Activated CD4-positive, alpha-beta T cell treated with anti-CD3 and anti-CD28 coated beads, Interleukin-2, amount 10 ng/mL, durations not matched to agents 7 days and 5 days (primary cell): ENCODE data around the gene NFS1. TPM values are rescaled to one million over a fixed set of nuclear protein-coding genes. Genes with fewer than 3 reads are reported as not detected.
"Not testable (repeated sequence)": the region's sequence is repeated elsewhere in the genome, so short reads cannot be mapped to it uniquely, and the experiment has no call there.

ENCODE experiments used
- CTCF ChIA-PET: fragments of 350-600 bp; sonication (Branson Sonifier 250); formaldehyde crosslinking; loops from one replicate; lab custom pipeline; 2021; ENCODE audit warnings: antibody characterized with exemption; lab: Charles Lee
- POLR2A ChIA-PET: fragments of 350-600 bp; sonication (Branson Sonifier 250); formaldehyde crosslinking; loops from one replicate; lab custom pipeline; 2021; ENCODE audit warnings: antibody characterized with exemption; lab: Charles Lee
- DNase-seq: peaks from one replicate; pipeline ENCODE4 v3.0.0-alpha.2; 2020
- H3K27ac Mint-ChIP-seq: one replicate; pipeline ENCODE4 v1.8.0; 2021; ENCODE audit warnings: mild to moderate bottlenecking, moderate library complexity, mixed read lengths
- H3K27me3 Mint-ChIP-seq: one replicate; pipeline ENCODE4 v1.8.0; 2021; ENCODE audit warnings: mixed read lengths
- H3K36me3 Mint-ChIP-seq: one replicate; pipeline ENCODE4 v1.8.0; 2021; ENCODE audit warnings: low read depth, mixed read lengths
- H3K4me1 Mint-ChIP-seq: one replicate; pipeline ENCODE4 v1.8.0; 2021; ENCODE audit warnings: mixed read lengths
- H3K4me3 Mint-ChIP-seq: one replicate; pipeline ENCODE4 v1.8.0; 2021; ENCODE audit warnings: mild to moderate bottlenecking, moderate library complexity, mixed read lengths
- H3K9me3 Mint-ChIP-seq: one replicate; pipeline ENCODE4 v1.8.0; 2021; ENCODE audit warnings: mixed read lengths
- total RNA-seq, 2 experiments: library from RNA; stranded (reverse); gene quantifications; one replicate each; pipeline ENCODE4 v1.2.3, GENCODE V29; 2021

Gene NFS1
- total RNA-seq, 2 experiments from 2014 or later = 33.2 to 36.6 TPM

DNA sequence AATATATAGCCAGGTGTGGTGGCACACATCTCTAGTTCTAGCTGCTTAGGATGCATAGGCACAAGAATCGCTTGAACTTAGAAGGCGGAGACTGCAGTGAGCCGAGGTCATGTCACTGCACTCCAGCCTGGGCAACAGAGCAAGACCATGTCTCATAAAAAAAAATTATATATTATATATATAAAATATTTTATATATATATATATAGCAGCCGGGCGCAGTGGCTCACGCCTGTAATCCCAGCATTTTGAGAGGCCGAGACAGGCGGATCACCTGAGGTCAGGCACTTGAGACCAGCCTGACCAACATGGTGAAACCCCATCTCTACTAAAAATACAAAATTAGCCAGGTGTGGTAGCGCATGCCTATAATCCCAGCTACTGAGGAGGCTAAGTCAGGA is 13.8 kb downstream of the NFS1 start:
- H3K4me3 Mint-ChIP-seq, POLR2A ChIA-PET, H3K27ac Mint-ChIP-seq, H3K9me3 Mint-ChIP-seq, H3K27me3 Mint-ChIP-seq, DNase-seq, H3K4me1 Mint-ChIP-seq: not testable (repeated sequence)
- CTCF ChIA-PET = interaction anchor here (1.2 to 1.6 kb wide), 3 partner anchors 14 to 21 kb away, joined by 3 to 4 read pairs (median 4); no protein-coding TSS in a partner anchor
- peaks cover 28% of the 10 kb centered on the region for H3K36me3 Mint-ChIP-seq

DNA sequence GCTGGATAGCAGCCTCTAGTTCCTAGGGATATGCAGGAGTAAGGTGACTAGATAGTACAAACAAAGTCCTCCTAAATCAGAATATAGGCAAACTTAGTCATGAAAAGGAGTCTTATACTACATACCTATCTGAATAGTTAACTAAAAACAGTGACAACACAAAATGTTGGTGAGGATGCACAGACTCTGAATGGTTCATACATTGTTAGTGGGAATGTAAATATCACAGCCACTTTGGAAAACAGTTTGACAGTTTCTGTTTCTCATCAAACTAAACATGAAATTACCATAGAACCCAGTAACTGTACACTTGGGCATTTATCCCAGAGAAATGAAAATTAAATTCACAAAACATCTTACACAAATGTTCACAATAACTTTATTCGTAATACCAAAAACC is 17.2 kb downstream of the NFS1 start:
- Mint-ChIP-seq H3K4me1 (peaks cover 4% of the 10 kb centered on the region), H3K36me3 (peaks cover 15% of the 10 kb centered on the region), H3K9me3 (no peaks in the 10 kb centered on the region), H3K4me3 (no peak overlapping the region), H3K27ac (no peak overlapping the region), H3K27me3 (no peaks in the 10 kb centered on the region)
- POLR2A ChIA-PET = no interaction called here
- CTCF ChIA-PET = no interaction called here
- DNase-seq = no peak

DNA sequence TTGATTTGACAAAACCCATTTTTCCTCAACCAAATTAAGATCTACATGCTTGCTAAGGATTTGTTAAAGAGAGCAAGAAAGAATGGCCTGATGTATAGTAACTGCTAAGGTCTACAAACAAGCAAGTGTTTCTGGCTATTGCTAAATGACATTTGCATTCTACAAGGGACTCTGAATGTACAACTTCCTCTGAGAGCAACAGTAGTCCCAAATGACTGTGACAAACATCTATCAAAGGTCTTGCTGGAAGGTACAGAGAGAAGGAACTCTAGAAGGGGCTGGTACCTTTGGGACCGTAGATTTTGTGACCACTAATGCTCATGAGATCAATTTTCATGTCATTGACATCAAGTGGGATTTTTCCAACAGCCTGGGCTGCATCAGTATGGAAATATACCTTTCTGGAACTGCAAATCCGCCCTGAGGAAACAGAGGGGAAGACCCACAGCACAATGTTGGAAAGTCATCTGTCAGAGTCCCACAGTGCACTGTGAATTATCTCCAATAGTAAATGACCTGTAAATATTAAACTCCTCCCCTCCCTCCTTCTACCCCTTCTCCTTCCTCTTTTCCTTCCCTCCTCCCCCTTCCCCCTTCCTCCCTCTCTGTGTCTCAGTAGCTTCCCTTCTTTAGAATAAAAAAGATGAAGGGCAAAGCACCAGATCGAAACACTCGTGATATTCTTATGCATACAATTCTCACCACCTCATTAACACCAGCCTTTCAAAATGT is 18.5 kb downstream of the NFS1 start:
- H3K36me3 Mint-ChIP-seq = peaks cover 11% of the 10 kb centered on the region
- no peaks in the 10 kb centered on the region for H3K9me3 Mint-ChIP-seq
- DNase-seq = no peak
- H3K4me3 Mint-ChIP-seq = no peak overlapping the region
- peaks cover 4% of the 10 kb centered on the region for H3K4me1 Mint-ChIP-seq
- ChIA-PET POLR2A (no interaction called here), CTCF (no interaction called here)
- peak overlapping the region; percentile 74 for H3K27ac Mint-ChIP-seq
- H3K27me3 Mint-ChIP-seq = no peaks in the 10 kb centered on the region

DNA sequence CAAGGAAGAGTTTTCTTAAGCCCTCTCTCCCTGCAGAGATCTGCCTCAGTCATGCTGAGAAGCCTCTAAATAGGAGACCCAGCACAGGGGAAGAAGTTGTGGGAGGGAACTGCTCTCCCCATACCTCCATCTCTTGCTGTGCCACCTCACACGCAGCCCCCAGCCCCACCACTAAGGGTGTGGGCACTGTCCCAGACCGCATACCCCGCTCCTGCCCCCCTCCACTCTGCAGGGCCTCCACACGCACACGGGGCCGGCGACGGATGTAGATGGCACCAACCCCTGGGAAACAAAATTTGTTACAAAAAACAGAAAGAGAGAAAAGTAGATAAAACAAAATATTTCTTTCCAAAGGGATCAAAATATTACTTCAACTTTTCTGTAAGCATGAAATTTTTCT is 24.2 kb downstream of the NFS1 start:
- Mint-ChIP-seq H3K9me3 (no peaks in the 10 kb centered on the region), H3K4me3 (no peak overlapping the region), H3K36me3 (peaks cover 28% of the 10 kb centered on the region), H3K4me1 (no peaks in the 10 kb centered on the region), H3K27ac (no peak overlapping the region), H3K27me3 (no peaks in the 10 kb centered on the region)
- DNase-seq = no peak
- ChIA-PET POLR2A (no interaction called here), CTCF (no interaction called here)

DNA sequence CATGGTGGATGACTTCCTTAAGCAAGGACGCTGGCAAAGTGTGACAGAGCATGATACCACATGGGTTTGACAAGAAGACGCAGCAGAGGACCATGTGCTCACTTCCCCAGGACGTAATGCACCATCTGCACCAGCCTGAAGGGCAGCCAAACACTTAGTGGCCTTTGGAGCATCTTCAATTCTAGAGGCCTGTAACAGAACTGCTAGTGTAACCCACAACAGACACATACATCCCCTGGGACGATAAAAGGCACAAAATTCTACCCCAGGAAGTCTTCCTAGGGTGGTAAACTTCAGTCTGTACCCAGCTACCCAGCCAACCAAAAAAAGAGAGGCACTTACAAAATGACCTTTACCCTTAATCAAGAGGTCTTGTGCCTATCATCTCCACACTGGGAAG is 25.3 kb downstream of the NFS1 start:
- no peak overlapping the region for H3K27ac Mint-ChIP-seq
- H3K27me3 Mint-ChIP-seq = no peaks in the 10 kb centered on the region
- no peak overlapping the region for H3K4me3 Mint-ChIP-seq
- ChIA-PET POLR2A (no interaction called here), CTCF (interaction anchor here (0.6 kb wide), 1 partner anchor 22 kb away, joined by 3 read pairs; no protein-coding TSS in a partner anchor)
- H3K4me1 Mint-ChIP-seq = no peaks in the 10 kb centered on the region
- peaks cover 35% of the 10 kb centered on the region for H3K36me3 Mint-ChIP-seq
- H3K9me3 Mint-ChIP-seq = no peaks in the 10 kb centered on the region
- DNase-seq = no peak

DNA sequence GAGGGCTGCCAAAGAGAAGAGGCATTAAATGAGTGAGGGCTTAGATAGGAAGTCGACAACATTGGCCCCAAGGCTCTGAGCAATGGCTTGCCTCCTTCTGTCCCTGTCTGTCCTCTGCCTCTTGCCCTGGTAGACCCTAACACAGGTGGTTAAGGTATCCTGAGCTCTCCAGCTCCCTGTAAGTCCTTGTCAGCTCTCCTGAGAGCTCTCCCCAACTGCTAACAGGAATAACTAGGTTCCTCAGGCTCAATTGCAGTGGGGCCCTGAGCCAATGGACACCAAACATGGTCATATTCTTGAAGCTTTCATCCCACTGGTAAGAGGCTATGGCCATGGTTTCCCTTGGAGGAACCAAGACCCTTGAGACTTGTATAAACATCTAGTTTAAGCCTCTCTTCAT is 29.5 kb downstream of the NFS1 start:
- H3K4me3 Mint-ChIP-seq = no peak overlapping the region
- H3K27ac Mint-ChIP-seq = no peak overlapping the region
- peaks cover 38% of the 10 kb centered on the region for H3K36me3 Mint-ChIP-seq
- H3K4me1 Mint-ChIP-seq = peaks cover 5% of the 10 kb centered on the region
- ChIA-PET POLR2A (interaction anchor here (0.7 kb wide), 1 partner anchor 64 kb away, joined by 3 read pairs; no protein-coding TSS in a partner anchor), CTCF (interaction anchor here (1.1 to 1.7 kb wide), 3 partner anchors 15 to 206 kb away, joined by 3 to 4 read pairs (median 4); no protein-coding TSS in a partner anchor)
- no peak for DNase-seq
- no peaks in the 10 kb centered on the region for H3K9me3 Mint-ChIP-seq
- no peaks in the 10 kb centered on the region for H3K27me3 Mint-ChIP-seq

DNA sequence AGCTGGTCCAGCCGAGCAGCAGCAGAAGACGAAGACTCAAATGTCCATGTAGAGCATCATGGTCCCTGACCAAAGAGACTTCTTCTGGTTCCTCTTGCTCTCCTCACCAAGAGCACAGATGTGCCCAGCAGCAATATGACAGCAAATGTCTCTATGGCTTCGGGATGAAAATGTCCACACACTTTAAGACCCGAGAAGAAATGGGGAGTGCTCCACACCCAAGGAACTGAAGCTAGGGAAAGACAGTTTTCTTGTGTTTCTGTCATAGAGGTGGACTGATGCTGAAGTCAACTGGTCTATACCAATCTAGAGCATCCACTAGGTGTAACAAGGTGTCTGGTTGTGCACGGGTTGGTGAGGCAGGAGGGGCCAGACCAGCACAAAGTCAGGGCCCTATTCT is 29.9 kb downstream of the NFS1 start:
- H3K27me3 Mint-ChIP-seq = no peaks in the 10 kb centered on the region

DNA sequence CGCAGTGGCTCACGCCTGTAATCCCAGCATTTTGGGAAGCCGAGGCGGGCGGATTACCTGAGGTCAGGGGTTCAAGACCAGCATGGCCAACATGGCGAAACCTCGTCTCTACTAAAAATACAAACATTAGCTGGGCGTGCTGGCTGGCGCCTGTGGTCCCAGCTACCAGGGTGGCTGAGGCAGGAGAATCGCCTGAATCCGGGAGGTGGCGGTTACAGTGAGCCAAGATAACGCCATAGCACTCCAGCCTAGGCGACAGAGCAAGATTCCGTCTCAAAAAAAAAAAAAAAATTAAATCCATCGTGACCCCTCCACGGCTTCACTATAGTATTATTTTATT is 33.2 kb downstream of the NFS1 start:
- H3K9me3 Mint-ChIP-seq = no peaks in the 10 kb centered on the region
- peak overlapping the region; percentile 79 for H3K27ac Mint-ChIP-seq
- CTCF ChIA-PET = interaction anchor here (0.6 to 1.9 kb wide), 5 partner anchors 24 to 163 kb away, joined by 3 to 10 read pairs (median 4); no protein-coding TSS in a partner anchor
- no peak for DNase-seq
- POLR2A ChIA-PET = no interaction called here
- H3K27me3 Mint-ChIP-seq = no peaks in the 10 kb centered on the region
- H3K4me1 Mint-ChIP-seq = peaks cover 29% of the 10 kb centered on the region
- H3K4me3 Mint-ChIP-seq = peak overlapping the region; percentile 40
- H3K36me3 Mint-ChIP-seq = peaks cover 44% of the 10 kb centered on the region

More for the DNA sequence above, 29.9 kb downstream of the NFS1 start:
- ChIA-PET CTCF (interaction anchor here (1.1 to 1.7 kb wide), 4 partner anchors 9 to 206 kb away, joined by 3 to 4 read pairs (median 4); no protein-coding TSS in a partner anchor), POLR2A (interaction anchor here (0.7 kb wide), 1 partner anchor 65 kb away, joined by 3 read pairs; no protein-coding TSS in a partner anchor)
- DNase-seq = no peak
- peaks cover 5% of the 10 kb centered on the region for H3K4me1 Mint-ChIP-seq
- no peak overlapping the region for H3K27ac Mint-ChIP-seq
- H3K9me3 Mint-ChIP-seq = no peaks in the 10 kb centered on the region
- H3K36me3 Mint-ChIP-seq = peaks cover 38% of the 10 kb centered on the region
- no peak overlapping the region for H3K4me3 Mint-ChIP-seq

DNA sequence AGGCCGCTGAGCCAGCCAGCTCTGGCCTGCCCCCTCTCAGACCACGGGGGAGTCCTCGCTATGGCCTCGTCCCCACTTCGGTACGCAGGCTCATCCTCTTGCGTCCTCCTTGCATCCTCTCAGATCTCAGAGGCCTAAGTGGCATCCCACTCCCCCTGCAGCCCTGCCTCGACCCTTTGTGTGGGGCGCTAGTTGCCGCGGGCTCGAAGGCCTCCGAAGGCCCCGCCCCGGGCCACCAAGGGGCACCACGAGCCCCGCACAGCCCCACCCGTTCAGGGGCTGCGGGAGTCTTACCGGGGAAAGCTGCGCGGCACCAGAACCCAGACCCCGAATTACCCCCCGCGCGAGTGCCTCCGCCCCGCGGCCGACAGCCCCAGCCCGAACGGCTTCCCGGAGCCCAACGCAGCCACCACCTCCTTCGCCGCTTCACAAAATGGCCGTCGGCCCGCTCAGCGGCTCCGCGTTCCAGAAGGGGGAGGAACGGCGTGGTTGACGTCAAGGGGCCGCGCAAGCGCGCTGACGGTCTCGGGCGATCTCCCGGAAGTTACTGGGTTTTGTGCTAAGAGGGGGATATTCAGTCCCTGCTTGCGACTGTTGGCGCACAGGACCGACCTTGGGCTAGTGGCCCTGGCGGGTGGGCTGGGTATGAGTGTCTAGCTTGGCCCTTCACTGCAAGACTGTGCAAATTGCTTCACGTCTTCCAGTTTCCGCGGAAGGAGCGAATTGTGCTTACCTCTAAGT is 34.5 kb downstream of the NFS1 start, which contains the start of the genes CPNE1 and RBM12:
Gene CPNE1, minus strand, starts transcription at position 435 of the 741 bp plus-strand sequence. CDS start 31,977 bp downstream, outside the sequence.
Gene RBM12, minus strand, starts transcription at position 435 of the 741 bp plus-strand sequence. CDS start 9,578 bp downstream, outside the sequence.
- POLR2A ChIA-PET = interaction anchor here (0.9 to 1.4 kb wide), 4 partner anchors 47 to 289 kb away, joined by 4 to 9 read pairs (median 6); partner anchors contain the start of genes RBM39, SCAND1 and SPAG4
- H3K9me3 Mint-ChIP-seq = no peaks in the 10 kb centered on the region

DNA sequence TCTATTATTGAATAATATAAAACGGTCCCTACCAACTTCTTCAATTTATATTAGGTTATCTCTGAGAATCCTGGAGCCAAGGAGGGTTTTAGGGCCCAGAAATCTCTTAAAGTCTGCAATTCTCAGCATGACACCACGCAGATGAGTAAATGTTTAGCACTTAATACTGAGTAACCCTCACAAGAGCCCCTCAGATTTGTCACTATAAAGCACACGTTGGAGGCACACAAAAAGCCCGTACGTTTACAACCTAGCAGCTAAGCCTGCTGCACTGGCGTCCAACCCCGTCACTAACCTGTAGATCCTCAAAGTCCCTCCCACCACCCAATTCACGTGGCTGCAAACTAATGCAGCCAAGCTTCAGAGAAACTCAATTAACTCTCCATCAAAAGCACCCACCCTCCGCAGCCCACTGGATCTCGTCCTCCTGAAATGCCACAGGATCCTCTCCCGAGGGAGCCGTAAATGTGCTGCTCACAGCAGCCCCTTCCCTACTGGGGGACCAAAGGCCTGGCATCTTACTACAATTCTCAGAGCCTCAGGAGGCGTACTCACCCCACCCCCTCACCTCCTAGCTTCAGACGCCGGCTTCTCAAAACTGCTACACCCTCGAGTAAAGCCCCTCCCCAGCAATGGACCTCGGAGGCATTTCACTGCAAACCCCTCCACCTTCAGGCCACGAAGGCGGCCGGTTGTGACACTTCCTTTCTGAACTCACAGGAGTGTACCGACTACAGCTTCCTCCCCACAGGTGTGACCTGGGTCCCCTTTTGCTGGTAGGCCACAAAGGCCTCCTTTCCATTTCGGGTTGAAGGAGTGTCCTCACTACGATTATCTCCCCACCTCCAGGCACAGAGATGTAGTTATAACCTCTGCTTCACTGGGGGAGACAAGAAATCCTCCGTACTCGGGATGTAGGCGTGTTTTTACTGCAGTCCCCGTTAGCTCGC is 35.4 kb downstream of the NFS1 start:
- Mint-ChIP-seq H3K9me3 (no peaks in the 10 kb centered on the region), H3K27me3 (no peaks in the 10 kb centered on the region), H3K4me1 (peaks cover 49% of the 10 kb centered on the region), H3K4me3 (peak overlapping the region; percentile 98), H3K36me3 (peaks cover 37% of the 10 kb centered on the region), H3K27ac (peak overlapping the region; percentile 99)
- DNase-seq = peak; percentile 76
- ChIA-PET CTCF (interaction anchor here (0.6 to 2.2 kb wide), 8 partner anchors 9 to 201 kb away, joined by 3 to 7 read pairs (median 3); partner anchors contain the start of gene RBM39), POLR2A (interaction anchor here (0.9 to 1.4 kb wide), 5 partner anchors 46 to 290 kb away, joined by 3 to 9 read pairs (median 6); partner anchors contain the start of genes RBM39, SCAND1 and SPAG4)

More for the DNA sequence above, 34.5 kb downstream of the NFS1 start, which contains the start of the genes CPNE1 and RBM12:
- peak within 1 kb of the TSS; percentile 99 for H3K27ac Mint-ChIP-seq
- peak within 1 kb of the TSS; percentile 98 for H3K4me3 Mint-ChIP-seq
- DNase-seq = peak; percentile 95
- no peaks in the 10 kb centered on the region for H3K27me3 Mint-ChIP-seq
- CTCF ChIA-PET = interaction anchor here (1.0 to 2.2 kb wide), 8 partner anchors 19 to 202 kb away, joined by 3 to 10 read pairs (median 4); partner anchors contain the start of gene RBM39
- peaks cover 38% of the 10 kb centered on the region for H3K36me3 Mint-ChIP-seq
- peaks cover 42% of the 10 kb centered on the region for H3K4me1 Mint-ChIP-seq

DNA sequence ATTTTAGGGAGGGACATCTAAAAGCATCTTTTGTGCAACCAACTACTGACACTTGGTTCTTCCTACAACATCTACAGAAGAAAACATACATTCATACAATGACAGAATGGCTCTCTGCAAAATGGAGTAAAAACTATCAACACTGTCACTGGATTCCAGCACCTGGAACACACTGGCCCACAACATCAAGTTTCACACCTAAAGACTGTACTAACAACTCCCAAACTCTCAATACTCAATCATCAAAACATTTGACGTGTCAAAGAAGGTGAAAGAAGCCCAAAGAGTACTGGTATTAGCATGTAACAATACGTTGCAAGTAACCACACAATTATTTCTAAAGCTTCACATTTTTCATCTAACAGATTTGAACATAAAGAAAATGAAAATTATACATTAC is 36.6 kb downstream of the NFS1 start:
- ChIA-PET CTCF (no interaction called here), POLR2A (no interaction called here)
- Mint-ChIP-seq H3K9me3 (no peaks in the 10 kb centered on the region), H3K27me3 (no peaks in the 10 kb centered on the region), H3K27ac (peak overlapping the region; percentile 99), H3K4me1 (peaks cover 56% of the 10 kb centered on the region), H3K4me3 (peak overlapping the region; percentile 98), H3K36me3 (peaks cover 38% of the 10 kb centered on the region)
- no peak for DNase-seq
